Large intestine (tissue), 3 donors: Measurements from ENCODE around the gene S100A11. TPM values are rescaled to one million over a fixed set of nuclear protein-coding genes. Genes with fewer than 3 reads are reported as not detected.

Experiments
- DNase-seq, 2 donors: peaks; one replicate each; pipeline versions ENCODE4 v3.0.0 to v3.0.0-alpha.2; 2013
- H3K27ac ChIP-seq: one replicate; pipeline ENCODE4 v1.5.1; 2013; ENCODE audit warnings: low read length
- H3K27me3 ChIP-seq: 2 replicates; pipeline ENCODE4 v1.6.1; 2013; ENCODE audit warnings: low read length; ENCODE audit not compliant: control insufficient read depth, insufficient read depth
- H3K36me3 ChIP-seq: 2 replicates; pipeline ENCODE4 v1.6.1; 2013; ENCODE audit warnings: low read length; ENCODE audit not compliant: control insufficient read depth, insufficient read depth
- H3K4me1 ChIP-seq: one replicate; pipeline ENCODE4 v1.6.1; 2013; ENCODE audit warnings: low read length; ENCODE audit not compliant: control insufficient read depth, insufficient read depth
- H3K4me3 ChIP-seq: one replicate; pipeline ENCODE4 v1.5.1; 2013; ENCODE audit warnings: low read length
- H3K9me3 ChIP-seq: one replicate; pipeline ENCODE4 v1.6.1; 2013; ENCODE audit warnings: mild to moderate bottlenecking, low read depth, low read length, moderate library complexity; ENCODE audit not compliant: control insufficient read depth
- WGBS: methylation state at CpG from one replicate; pipeline ENCODE4 v1.1.5; 2013; ENCODE audit warnings: low lambda C conversion rate; ENCODE audit not compliant: insufficient coverage; 5-methylcytosine and 5-hydroxymethylcytosine counted together
- polyA plus RNA-seq: library from polyadenylated mRNA; unstranded; fragments of 120-200 nt; gene quantifications from one replicate; pipeline ENCODE4 v1.2.1, GENCODE V29; 2013

The S100A11 gene
- polyA plus RNA-seq, 1 donor: 314 TPM

DNA sequence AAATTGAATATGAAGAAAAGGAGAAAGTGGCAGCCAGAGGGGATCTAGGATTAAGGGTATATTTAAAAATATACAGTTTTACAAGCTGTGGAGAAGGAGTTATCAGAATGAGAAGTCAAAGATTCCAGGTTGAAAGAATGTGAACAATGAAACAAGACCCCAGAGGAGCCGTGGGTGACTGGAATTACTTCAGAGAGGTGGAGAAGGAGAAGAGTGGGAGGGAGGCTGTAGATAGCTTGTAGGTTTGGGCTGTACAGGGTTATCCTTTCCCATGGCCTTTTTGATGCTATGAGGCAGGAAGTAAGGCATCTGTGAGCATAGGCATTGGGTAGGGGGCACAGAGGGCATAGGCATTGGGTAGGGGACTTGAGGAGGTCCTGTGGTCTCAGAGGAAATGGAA, 5.2 kb upstream of the S100A11 start:
- no CpG with 5 or more reads among the region's 1 CpG for WGBS
- no peaks in the 10 kb centered on the region for H3K36me3 ChIP-seq
- no peak overlapping the region for H3K27ac ChIP-seq
- H3K4me1 ChIP-seq: peaks cover 25% of the 10 kb centered on the region
- DNase-seq: no peak
- H3K4me3 ChIP-seq: no peak overlapping the region
- H3K9me3 ChIP-seq: no peaks in the 10 kb centered on the region
- H3K27me3 ChIP-seq: no peaks in the 10 kb centered on the region

DNA sequence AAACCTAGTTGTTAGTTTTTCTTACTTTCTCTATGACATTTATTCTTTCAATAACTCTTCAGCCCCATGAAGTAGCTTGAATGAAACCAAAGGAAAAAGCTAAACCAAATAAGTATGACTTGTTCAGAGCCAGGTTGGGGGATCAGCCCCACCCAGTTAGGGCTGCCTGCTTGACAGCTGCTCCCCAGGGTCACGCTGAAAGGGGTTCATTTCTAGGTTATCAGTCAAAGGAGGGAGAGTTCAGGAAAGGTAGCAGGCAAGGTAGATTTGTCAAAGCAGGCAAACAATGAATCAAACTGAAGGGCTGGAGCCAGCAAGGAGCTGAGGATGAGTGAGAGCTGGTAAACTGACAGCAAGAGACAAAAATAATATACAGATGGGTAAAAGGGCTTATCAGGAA, 3.1 kb upstream of the S100A11 start:
- Histone ChIP-seq H3K27ac (no peak overlapping the region), H3K9me3 (no peaks in the 10 kb centered on the region), H3K4me3 (no peak overlapping the region), H3K36me3 (no peaks in the 10 kb centered on the region), H3K27me3 (no peaks in the 10 kb centered on the region), H3K4me1 (peaks cover 24% of the 10 kb centered on the region)
- WGBS: no CpG with 5 or more reads among the region's 1 CpG
- peak in 1 of 2 donors; percentile 38 for DNase-seq

DNA sequence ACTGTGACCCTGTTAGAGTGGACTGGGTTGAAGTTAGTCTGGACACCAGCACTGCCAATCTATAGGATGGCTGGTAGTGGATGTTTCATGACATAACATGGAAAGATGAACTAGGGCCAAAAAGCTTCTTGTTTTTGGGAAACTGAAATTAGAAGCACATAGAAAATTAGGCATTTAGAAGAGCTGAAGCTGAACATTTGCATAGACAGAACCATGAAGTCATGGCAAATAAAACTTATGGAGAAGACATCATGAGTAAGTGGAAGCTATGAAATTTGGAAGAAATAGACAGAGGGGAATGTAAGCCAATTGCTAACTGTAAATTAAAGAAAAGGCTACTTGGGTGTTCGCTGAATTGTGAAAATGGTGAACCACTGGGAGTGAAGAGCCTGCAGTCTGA, 2.7 kb upstream of the S100A11 start:
- H3K9me3 ChIP-seq: no peaks in the 10 kb centered on the region
- H3K36me3 ChIP-seq: no peaks in the 10 kb centered on the region
- peaks cover 28% of the 10 kb centered on the region for H3K4me1 ChIP-seq
- WGBS: 100% methylated on average over 1 of the region's 1 CpG
- DNase-seq: no peak
- no peak overlapping the region for H3K27ac ChIP-seq
- H3K4me3 ChIP-seq: no peak overlapping the region
- no peaks in the 10 kb centered on the region for H3K27me3 ChIP-seq

DNA sequence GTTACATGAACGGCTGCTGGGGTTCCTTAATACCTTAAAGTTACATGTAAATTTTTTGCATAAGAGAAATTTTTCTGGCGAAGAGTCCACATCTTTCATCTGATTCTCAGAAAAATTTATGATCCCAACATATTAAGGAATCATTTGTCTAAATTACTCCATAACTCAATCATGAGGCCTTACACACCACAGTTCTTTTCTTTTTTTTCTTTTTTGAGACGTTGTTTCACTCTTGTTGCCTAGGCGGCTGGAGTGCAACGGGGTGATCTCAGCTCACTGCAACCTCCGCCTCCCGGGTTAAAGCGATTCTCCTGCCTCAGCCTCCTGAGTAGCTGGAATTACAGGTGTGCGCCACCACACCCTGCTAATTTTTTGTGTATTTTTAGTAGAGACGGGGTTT, 2.1 kb upstream of the S100A11 start:
- Histone ChIP-seq H3K4me1 (peaks cover 27% of the 10 kb centered on the region), H3K36me3 (no peaks in the 10 kb centered on the region), H3K27me3 (no peaks in the 10 kb centered on the region), H3K9me3 (no peaks in the 10 kb centered on the region), H3K4me3 (no peak overlapping the region), H3K27ac (no peak overlapping the region)
- WGBS: 100% methylated on average over 6 of the region's 10 CpGs
- no peak for DNase-seq

DNA sequence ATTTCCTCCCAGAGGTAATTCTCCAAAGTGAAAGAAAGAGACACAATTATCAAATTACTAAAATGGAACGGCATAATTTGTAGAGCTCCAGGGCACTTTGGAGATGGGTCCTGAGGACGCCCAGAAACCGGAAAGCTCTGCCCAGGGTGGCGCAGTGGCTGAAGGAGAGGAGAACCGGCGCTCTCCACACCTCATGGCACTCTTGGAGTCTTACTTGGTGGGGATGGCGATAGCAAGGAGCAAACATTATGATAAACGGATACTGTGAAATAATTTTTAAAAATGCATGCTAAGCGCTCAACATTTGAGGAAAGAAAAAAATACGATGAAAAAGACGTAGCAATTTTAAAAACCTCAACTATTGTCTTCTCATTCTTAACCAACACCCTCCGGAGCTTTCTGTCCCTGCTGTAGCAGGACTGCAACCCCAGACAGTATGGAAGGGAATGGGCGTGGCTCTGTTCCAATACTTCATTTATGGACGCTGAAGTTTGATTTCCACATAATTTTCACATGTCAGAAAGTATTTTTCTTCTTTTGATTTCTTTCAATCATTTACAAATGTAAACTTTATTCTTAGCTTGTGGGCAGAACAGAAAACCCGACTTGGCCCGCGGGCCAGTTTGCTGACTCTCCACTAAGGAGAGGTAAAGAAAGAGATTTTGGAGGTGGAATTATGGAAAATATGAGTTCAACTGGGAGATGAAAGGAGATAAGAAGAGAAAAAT, 1.1 kb downstream of the S100A11 start:
- H3K4me3 ChIP-seq: peak overlapping the region; percentile 76
- peaks cover 23% of the 10 kb centered on the region for H3K4me1 ChIP-seq
- H3K27ac ChIP-seq: peak overlapping the region; percentile 93
- H3K36me3 ChIP-seq: peaks cover 18% of the 10 kb centered on the region
- H3K9me3 ChIP-seq: no peaks in the 10 kb centered on the region
- WGBS: 0% methylated on average over 3 of the region's 17 CpGs
- no peaks in the 10 kb centered on the region for H3K27me3 ChIP-seq
- DNase-seq: peak; percentile 40 to 76

DNA sequence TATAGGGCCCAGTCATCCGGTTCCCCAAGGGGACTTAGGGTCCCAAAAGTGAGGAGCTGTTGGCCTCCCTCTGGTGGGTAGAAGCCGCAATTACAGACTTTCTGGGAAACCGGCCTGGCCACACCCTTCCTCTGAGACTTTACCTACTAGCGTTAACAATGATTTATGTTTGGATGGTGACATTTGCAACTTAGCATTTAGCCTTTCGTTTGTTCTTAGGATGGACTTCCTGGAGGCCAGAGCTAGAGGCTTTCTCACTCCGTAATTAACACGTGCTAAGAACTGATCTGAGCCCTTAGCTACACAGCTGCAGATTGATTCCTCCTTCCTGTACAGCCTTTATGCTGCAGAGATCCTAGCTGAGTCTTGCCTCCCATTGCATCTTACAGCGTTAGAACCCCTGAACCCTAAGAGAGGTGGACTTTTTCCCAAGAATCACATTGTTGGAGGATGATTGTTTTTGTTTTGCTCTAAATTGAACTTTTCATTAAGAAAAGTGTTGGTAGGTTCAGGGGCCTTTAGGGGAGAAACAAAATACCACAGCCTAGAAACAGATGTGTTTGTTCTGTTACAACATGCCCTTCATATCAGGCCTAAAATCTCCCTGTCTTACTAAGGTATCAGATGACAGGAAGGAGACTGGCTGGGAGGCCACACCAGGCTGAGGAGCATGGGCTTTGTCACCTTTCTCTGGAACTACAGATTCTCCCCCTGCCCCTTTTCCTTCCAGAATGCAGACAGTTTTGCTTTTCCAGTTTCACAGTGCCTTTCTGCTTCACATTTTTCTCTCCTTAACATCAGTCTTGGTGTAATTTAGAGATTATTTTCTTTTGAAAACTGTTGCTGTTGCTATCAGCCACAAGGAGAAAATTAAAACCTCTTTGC, 1.9 kb downstream of the S100A11 start:
- WGBS: no CpG with 5 or more reads among the region's 8 CpGs
- peaks cover 18% of the 10 kb centered on the region for H3K36me3 ChIP-seq
- peak; percentile 67 to 89 for DNase-seq
- peaks cover 18% of the 10 kb centered on the region for H3K4me1 ChIP-seq
- H3K27ac ChIP-seq: peak overlapping the region; percentile 93
- H3K4me3 ChIP-seq: peak overlapping the region; percentile 76
- no peaks in the 10 kb centered on the region for H3K9me3 ChIP-seq
- no peaks in the 10 kb centered on the region for H3K27me3 ChIP-seq

DNA sequence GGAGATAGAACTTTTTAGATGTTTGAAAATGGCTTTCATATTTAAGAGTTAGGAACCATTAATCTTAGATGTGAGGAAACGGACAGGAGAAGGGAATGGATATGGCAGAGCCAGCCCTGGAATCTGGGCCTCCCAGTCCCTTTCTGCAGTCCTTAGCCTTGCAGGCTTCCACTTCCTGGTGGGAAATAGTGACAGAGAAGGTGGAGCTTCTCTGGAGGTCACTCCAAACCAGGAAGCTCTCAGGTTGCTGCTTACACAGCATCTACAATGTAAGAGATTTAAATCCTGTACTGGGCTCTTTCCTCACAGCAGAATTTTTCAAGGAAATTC, 2.5 kb downstream of the S100A11 start:
- no CpG with 5 or more reads among the region's 1 CpG for WGBS
- H3K4me1 ChIP-seq: peaks cover 16% of the 10 kb centered on the region
- peaks cover 18% of the 10 kb centered on the region for H3K36me3 ChIP-seq
- no peaks in the 10 kb centered on the region for H3K27me3 ChIP-seq
- H3K27ac ChIP-seq: peak overlapping the region; percentile 93
- DNase-seq: no peak
- no peaks in the 10 kb centered on the region for H3K9me3 ChIP-seq
- peak overlapping the region; percentile 76 for H3K4me3 ChIP-seq

DNA sequence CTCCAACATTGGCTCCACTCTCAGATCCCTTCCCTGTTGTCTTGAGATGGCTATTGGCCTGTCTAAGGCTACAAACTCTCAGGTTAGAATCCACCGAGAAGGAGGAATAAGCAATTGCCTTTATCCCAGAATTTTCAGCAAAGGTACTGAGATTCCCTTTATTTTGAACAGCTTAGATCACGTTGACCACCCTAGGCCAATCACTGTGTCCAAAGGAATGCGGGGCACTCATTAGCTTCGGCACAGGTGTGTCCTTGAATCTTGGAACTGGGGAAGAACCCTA, 6.9 kb downstream of the S100A11 start:
- no peak overlapping the region for H3K4me3 ChIP-seq
- 94% methylated on average over 3 of the region's 4 CpGs for WGBS
- no peak overlapping the region for H3K27ac ChIP-seq
- DNase-seq: no peak
- H3K9me3 ChIP-seq: no peaks in the 10 kb centered on the region
- H3K36me3 ChIP-seq: peaks cover 18% of the 10 kb centered on the region
- no peaks in the 10 kb centered on the region for H3K27me3 ChIP-seq
- H3K4me1 ChIP-seq: peaks cover 5% of the 10 kb centered on the region

DNA sequence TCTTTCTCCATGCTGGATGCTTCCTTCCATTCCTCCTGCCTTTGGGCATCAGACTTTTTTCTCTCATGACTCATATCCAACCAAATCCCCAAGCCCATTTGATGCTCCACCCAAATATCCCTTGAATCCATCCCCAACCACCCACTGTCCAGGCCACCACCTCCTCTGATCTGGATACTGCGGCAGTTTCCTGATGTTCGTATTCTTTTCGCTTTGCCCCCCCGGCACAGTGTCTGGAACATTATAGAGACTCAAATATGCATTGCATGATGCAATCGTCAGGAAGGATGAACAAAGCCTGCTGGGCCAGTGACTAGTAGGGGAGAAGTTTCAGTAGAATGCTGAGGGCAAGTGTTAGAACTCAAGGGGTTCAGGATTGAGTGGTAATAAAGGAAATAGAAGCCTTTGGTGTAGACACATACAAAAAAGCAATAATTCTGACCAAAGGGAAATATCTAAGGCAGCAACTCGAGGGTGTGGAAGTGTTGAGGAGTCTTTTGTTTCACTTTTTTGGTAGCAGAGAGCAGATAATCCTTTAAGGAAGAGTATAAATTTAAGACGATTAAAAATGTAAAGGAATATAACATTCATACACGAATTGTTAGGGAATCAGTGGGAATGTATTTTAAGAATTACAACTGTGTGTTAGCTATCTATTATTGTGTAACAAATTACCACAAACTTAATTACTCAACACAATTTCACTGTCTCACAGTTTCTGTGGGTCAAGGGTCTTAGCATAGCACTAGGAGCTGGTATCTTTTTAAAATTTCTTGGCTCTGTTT, 7.5 kb downstream of the S100A11 start:
- H3K27ac ChIP-seq: no peak overlapping the region

DNA sequence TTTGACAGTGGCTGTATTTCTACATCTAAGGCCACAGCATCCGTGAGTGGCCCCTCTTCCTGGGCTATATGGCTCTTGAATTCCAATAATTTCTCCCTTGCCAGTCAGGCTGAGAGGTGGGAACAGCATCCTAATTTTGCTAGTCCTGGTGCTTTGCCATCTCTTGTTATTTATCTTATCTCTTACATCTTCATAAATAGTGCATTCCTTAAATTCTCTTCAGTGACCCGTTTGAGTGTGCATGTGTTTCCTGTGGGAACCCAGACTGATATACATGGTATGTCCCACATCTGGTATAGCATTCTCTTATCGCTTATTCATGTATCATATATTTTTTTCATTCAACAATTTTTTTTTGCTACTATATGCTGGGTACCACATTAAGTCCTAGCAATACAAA, 9.9 kb downstream of the S100A11 start:
- no peak for DNase-seq
- Histone ChIP-seq H3K36me3 (peaks cover under 1% of the 10 kb centered on the region), H3K27ac (no peak overlapping the region), H3K9me3 (no peaks in the 10 kb centered on the region), H3K27me3 (no peaks in the 10 kb centered on the region), H3K4me3 (no peak overlapping the region), H3K4me1 (no peaks in the 10 kb centered on the region)
- WGBS: 0% methylated on average over 1 of the region's 3 CpGs

More for the DNA sequence above, 7.5 kb downstream of the S100A11 start:
- no peaks in the 10 kb centered on the region for H3K27me3 ChIP-seq
- peaks cover 18% of the 10 kb centered on the region for H3K36me3 ChIP-seq
- H3K4me3 ChIP-seq: no peak overlapping the region
- no peak for DNase-seq
- WGBS: 90% methylated on average over 2 of the region's 8 CpGs
- H3K4me1 ChIP-seq: no peaks in the 10 kb centered on the region
- H3K9me3 ChIP-seq: no peaks in the 10 kb centered on the region
